SK-N-SH treated with all-trans-retinoic acid at 6 μM for 48 hours (cell line): Measurements from ENCODE around the gene PEX10.

Experiments
- ARNTL ChIP-seq: fragments of 450-650 bp; formaldehyde crosslinking; IDR thresholded peaks from 2 replicates; pipeline ENCODE4 v1.5.0; 2020; ENCODE audit warnings: low read depth, mild to moderate bottlenecking, moderate library complexity, borderline replicate concordance
- CREB5 ChIP-seq: fragments of 250-450 bp; sonication (Bioruptor Pico); IDR thresholded peaks from 2 replicates; pipeline ENCODE4 v1.5.1; 2020; ENCODE audit warnings: low read depth, mild to moderate bottlenecking, moderate library complexity
- ESRRG ChIP-seq: fragments of 250-450 bp; sonication (Bioruptor Pico); IDR thresholded peaks from 2 replicates; pipeline ENCODE4 v1.6.1; 2021; ENCODE audit warnings: mild to moderate bottlenecking
- POU6F1 ChIP-seq: fragments of 250-450 bp; sonication (Bioruptor Pico); IDR thresholded peaks from 2 replicates; pipeline ENCODE4 v1.8.0; 2021; ENCODE audit warnings: low read depth, mild to moderate bottlenecking, moderate library complexity, borderline replicate concordance
- PPARA ChIP-seq: fragments of 250-450 bp; sonication (Bioruptor Pico); IDR thresholded peaks from 2 replicates; pipeline ENCODE4 v1.5.0; 2020; ENCODE audit warnings: mild to moderate bottlenecking, borderline replicate concordance
- RARB ChIP-seq: fragments of 250-450 bp; sonication (Bioruptor Pico); IDR thresholded peaks from 2 replicates; pipeline ENCODE4 v1.8.0; 2021; ENCODE audit warnings: mild to moderate bottlenecking, moderate library complexity
- ZC3H10 ChIP-seq: fragments of 250-450 bp; sonication (Bioruptor Pico); IDR thresholded peaks from 2 replicates; pipeline ENCODE4 v1.5.1; 2021; ENCODE audit warnings: mild to moderate bottlenecking, moderate library complexity
- ZNF565 ChIP-seq: fragments of 450-650 bp; formaldehyde crosslinking; conservative IDR thresholded peaks from 2 replicates; pipeline ENCODE4 v1.5.0; 2020; ENCODE audit warnings: low read depth, mild to moderate bottlenecking, moderate library complexity
- ZNF70 ChIP-seq: fragments of 450-650 bp; formaldehyde crosslinking; IDR thresholded peaks from 2 replicates; pipeline ENCODE4 v1.5.0; 2020; ENCODE audit warnings: mild to moderate bottlenecking, moderate library complexity
- TF ChIP-seq, protein P1 (sequence below): fragments of 250-450 bp; sonication (Bioruptor Pico); IDR thresholded peaks from 2 replicates; pipeline ENCODE4 v1.8.0; 2020; ENCODE audit warnings: mild to moderate bottlenecking, moderate library complexity, borderline replicate concordance
- TF ChIP-seq, protein P2 (sequence below): fragments of 250-450 bp; sonication (Bioruptor Pico); IDR thresholded peaks from 2 replicates; pipeline ENCODE4 v1.5.1; 2021; ENCODE audit warnings: mild to moderate bottlenecking, moderate library complexity

GRCh38 chr1:2428490-2428889 is 16.1 kb upstream of the PEX10 start:
- TF ChIP-seq ARNTL (CRISPR knock-in tag): no peak
- no peak for TF ChIP-seq ZC3H10 (CRISPR knock-in tag)
- TF ChIP-seq, protein P1, sequence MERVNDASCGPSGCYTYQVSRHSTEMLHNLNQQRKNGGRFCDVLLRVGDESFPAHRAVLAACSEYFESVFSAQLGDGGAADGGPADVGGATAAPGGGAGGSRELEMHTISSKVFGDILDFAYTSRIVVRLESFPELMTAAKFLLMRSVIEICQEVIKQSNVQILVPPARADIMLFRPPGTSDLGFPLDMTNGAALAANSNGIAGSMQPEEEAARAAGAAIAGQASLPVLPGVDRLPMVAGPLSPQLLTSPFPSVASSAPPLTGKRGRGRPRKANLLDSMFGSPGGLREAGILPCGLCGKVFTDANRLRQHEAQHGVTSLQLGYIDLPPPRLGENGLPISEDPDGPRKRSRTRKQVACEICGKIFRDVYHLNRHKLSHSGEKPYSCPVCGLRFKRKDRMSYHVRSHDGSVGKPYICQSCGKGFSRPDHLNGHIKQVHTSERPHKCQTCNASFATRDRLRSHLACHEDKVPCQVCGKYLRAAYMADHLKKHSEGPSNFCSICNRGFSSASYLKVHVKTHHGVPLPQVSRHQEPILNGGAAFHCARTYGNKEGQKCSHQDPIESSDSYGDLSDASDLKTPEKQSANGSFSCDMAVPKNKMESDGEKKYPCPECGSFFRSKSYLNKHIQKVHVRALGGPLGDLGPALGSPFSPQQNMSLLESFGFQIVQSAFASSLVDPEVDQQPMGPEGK (CRISPR knock-in tag): no peak
- no peak for TF ChIP-seq ZNF70 (CRISPR knock-in tag)
- TF ChIP-seq CREB5: no peak
- TF ChIP-seq PPARA (CRISPR knock-in tag): no peak
- TF ChIP-seq ESRRG (CRISPR knock-in tag): no peak
- no peak for TF ChIP-seq POU6F1 (CRISPR knock-in tag)
- TF ChIP-seq ZNF565 (CRISPR knock-in tag): no peak
- TF ChIP-seq, protein P2, sequence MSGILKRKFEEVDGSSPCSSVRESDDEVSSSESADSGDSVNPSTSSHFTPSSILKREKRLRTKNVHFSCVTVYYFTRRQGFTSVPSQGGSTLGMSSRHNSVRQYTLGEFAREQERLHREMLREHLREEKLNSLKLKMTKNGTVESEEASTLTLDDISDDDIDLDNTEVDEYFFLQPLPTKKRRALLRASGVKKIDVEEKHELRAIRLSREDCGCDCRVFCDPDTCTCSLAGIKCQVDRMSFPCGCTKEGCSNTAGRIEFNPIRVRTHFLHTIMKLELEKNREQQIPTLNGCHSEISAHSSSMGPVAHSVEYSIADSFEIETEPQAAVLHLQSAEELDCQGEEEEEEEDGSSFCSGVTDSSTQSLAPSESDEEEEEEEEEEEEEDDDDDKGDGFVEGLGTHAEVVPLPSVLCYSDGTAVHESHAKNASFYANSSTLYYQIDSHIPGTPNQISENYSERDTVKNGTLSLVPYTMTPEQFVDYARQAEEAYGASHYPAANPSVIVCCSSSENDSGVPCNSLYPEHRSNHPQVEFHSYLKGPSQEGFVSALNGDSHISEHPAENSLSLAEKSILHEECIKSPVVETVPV (CRISPR knock-in tag): no peak
- TF ChIP-seq RARB (CRISPR knock-in tag): no peak
